ENCODE measurements around the gene A2M. TPM values are rescaled to one million over a fixed set of nuclear protein-coding genes. Genes with fewer than 3 reads are reported as not detected.

A2M gene
- total and polyA plus RNA-seq, 2 of the 4 experiments (the other 2 are of a cell fraction) = 1.1 to 3.2 TPM

- peak overlapping the region; percentile 46 for H3K27ac ChIP-seq (ENCODE audit: insufficient read depth, low read length)
- WGBS, 2 experiments (ENCODE audit: extremely low coverage in 2 of 2, insufficient read length in 1 of 2) = 7% methylated on average over 3 of the region's 45 CpGs; no CpG with 5 or more reads in 1 of the 2 experiments
- H3K4ac ChIP-seq (ENCODE audit: low read depth, low read length) = no peak overlapping the region
- no TSS peak for BruUV-seq (replicated peaks)
- H2AFZ ChIP-seq (replicated peaks; ENCODE audit: low read length, poor library complexity) = peak overlapping the region; percentile 96
- no peak overlapping the region for H2BK5ac ChIP-seq (ENCODE audit: low read depth, low read length, poor library complexity, severe bottlenecking)
- peak overlapping the region; percentile 10 to 74; a peak in 2 of 4 replicates for H4K8ac ChIP-seq (ENCODE audit: low read depth in 2 of 2, low read length in 2 of 2)
- peak overlapping the region; percentile 32; the same call in 1 of the 2 replicates for H3K14ac ChIP-seq (replicated peaks; ENCODE audit: low read depth, low read length)
- H3K4me2 ChIP-seq (ENCODE audit: low read depth, low read length) = peak overlapping the region; percentile 76
- H3K23ac ChIP-seq (ENCODE audit: low read depth, low read length) = no peak overlapping the region
- in situ Hi-C loops (cut with MboI; ENCODE audit: low sequenced_read_pairs) (no loop called here), intact Hi-C loops (cut with micrococcal nuclease) (no loop called here), dilution Hi-C loops (cut with HindIII; ENCODE audit: low sequenced_read_pairs, unreplicated experiment) (no loop called here)
- H4K5ac ChIP-seq (ENCODE audit: low read depth, low read length) = peak overlapping the region; percentile 46; the same call in 1 of the 2 replicates
- peak overlapping the region; percentile 37 for H4K91ac ChIP-seq (ENCODE audit: insufficient read depth, low read depth, low read length)
- H2BK120ac ChIP-seq (ENCODE audit: low read depth, low read length) = no peak overlapping the region
- H3K36me3 ChIP-seq (ENCODE audit: control insufficient read depth, insufficient read depth, low read length) = no peaks in the 10 kb centered on the region
- H2BK15ac ChIP-seq (ENCODE audit: low read depth, low read length) = no peak overlapping the region
- H4K20me1 ChIP-seq (ENCODE audit: insufficient read depth, low read length) = no peaks in the 10 kb centered on the region
- H3K18ac ChIP-seq (ENCODE audit: low read depth, low read length) = no peak overlapping the region; the same call in 1 of the 2 replicates
- CTCF ChIA-PET = interaction anchor here (1.1 to 1.5 kb wide), 3 partner anchors 14 to 29 kb away, joined by 3 to 5 read pairs (median 4); no protein-coding TSS in a partner anchor
- no peaks in the 10 kb centered on the region for H3K9me3 ChIP-seq (ENCODE audit: control insufficient read depth, insufficient read depth, low read length)
- H3K56ac ChIP-seq (ENCODE audit: extremely low read depth, insufficient read depth, low read length) = no peak overlapping the region
- no peak overlapping the region for H2AK9ac ChIP-seq (replicated peaks; ENCODE audit: low read depth, low read length, poor library complexity)
- H2AK5ac ChIP-seq (ENCODE audit: low read depth, low read length) = no peak overlapping the region
- no peak for DNase-seq
- H3K27me3 ChIP-seq (ENCODE audit: control insufficient read depth, insufficient read depth, low read length) = no peaks in the 10 kb centered on the region
- H3K79me1 ChIP-seq (ENCODE audit: low read depth in 1 of 2, low read length in 2 of 2) = no peaks in the 10 kb centered on the region
- H3K9me1 ChIP-seq (ENCODE audit: insufficient read depth, low read length) = no peaks in the 10 kb centered on the region
- H2BK20ac ChIP-seq (ENCODE audit: low read depth, low read length) = no peak overlapping the region
- POLR2A ChIA-PET (ENCODE audit: unreplicated experiment) = no interaction called here
- peak; percentile 58; the same call in 1 of the 2 replicates for ATAC-seq (ENCODE audit: low read depth)
- no peaks in the 10 kb centered on the region; the same call in 1 of the 2 replicates for H3K4me1 ChIP-seq (ENCODE audit: control insufficient read depth, insufficient read depth, low read length)
- peak overlapping the region; percentile 76 for H3K9ac ChIP-seq (ENCODE audit: low read depth, low read length)
- TF ChIP-seq NFE2L2 (IDR thresholded peaks at IDR 0.05; ENCODE audit: low read depth, low read length) (no peak), CTCF (conservative IDR thresholded peaks at IDR 0.05; ENCODE audit: low read depth, low read length) (no peak), RAD21 (IDR thresholded peaks at IDR 0.05; ENCODE audit: low read length) (no peak), MAZ (IDR thresholded peaks at IDR 0.05; ENCODE audit: borderline replicate concordance, low read depth, low read length) (no peak), CHD1 (IDR thresholded peaks at IDR 0.05; ENCODE audit: low read depth, low read length) (no peak), MAFK (IDR thresholded peaks at IDR 0.05; ENCODE audit: low read depth, low read length) (no peak), RFX5 (IDR thresholded peaks at IDR 0.05; ENCODE audit: low read depth, low read length) (no peak), MXI1 (IDR thresholded peaks at IDR 0.05; ENCODE audit: borderline replicate concordance, low read depth, low read length) (no peak), POLR2A (IDR thresholded peaks at IDR 0.05; ENCODE audit: low read depth, low read length) (no peak), FOS (IDR thresholded peaks at IDR 0.05; ENCODE audit: low read depth, low read length) (no peak), CEBPB (IDR thresholded peaks at IDR 0.05; ENCODE audit: low read depth, low read length) (no peak), SMC3 (IDR thresholded peaks at IDR 0.05; ENCODE audit: low read depth, low read length) (no peak)
- peak overlapping the region; percentile 83 for H3K4me3 ChIP-seq (ENCODE audit: insufficient read depth, low read depth, low read length)
Observed at GRCh38 chr12:9064815-9065606, 50.7 kb downstream of the A2M start.
